C4-2B (cell line): ENCODE measurements around the gene IFNGR1.
"Not testable (repeated sequence)": the region's sequence is repeated elsewhere in the genome, so short reads cannot be mapped to it uniquely, and the experiment has no call there.

ENCODE experiments used
- CTCF ChIP-seq: fragments of 450-650 bp; conservative IDR thresholded peaks from 2 replicates; pipeline ENCODE4 v1.5.1; 2017; ENCODE audit warnings: mild to moderate bottlenecking
- ZFX ChIP-seq: fragments of 450-650 bp; IDR thresholded peaks from 2 replicates; pipeline ENCODE4 v1.6.1; 2017

GRCh38 chr6:137215630-137216029 is 3.6 kb downstream of the IFNGR1 start:
- TF ChIP-seq CTCF, ZFX: not testable (repeated sequence)
